ENCODE measurements around the gene ZIK1. TPM values are rescaled to one million over a fixed set of nuclear protein-coding genes. Genes with fewer than 3 reads are reported as not detected.

Gene ZIK1
- total RNA-seq, 2 experiments from 2014 or later: 6.9 to 7.1 TPM

DNA sequence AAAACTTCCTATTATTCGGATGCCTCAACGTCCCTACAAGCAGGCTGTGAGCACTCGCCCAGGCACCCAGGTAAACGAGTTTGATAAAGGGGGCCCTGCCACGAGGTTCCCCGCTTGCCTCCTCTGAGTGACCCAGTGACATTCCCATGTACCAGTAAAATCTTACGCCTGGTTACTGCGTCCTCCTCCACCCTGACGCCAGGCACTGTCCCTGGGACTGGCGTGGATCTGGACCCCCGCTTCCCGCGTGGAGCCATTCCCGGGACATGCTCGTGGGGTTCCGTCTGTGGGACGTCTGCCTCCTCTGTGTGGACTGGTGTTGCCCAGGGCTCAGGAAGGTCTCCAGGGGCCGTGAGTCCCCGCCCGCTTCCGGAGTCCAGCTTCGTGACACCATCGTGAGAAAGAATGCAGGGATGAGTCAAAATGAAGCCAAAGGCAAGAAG, 23.9 kb upstream of the ZIK1 start:
- POLR2A ChIA-PET: interaction anchor here (1.5 kb wide), 1 partner anchor 61 kb away, joined by 3 read pairs; the partner anchor contains the start of gene ZNF773
- peak overlapping the region; percentile 94 for H3K4me3 ChIP-seq (ENCODE audit: low read length)
- peaks cover 12% of the 10 kb centered on the region for H3K36me3 ChIP-seq (ENCODE audit: insufficient read depth, low read length)

GRCh38 chr19:57563547-57563946, 20.4 kb upstream of the ZIK1 start:
- ChIA-PET CTCF (no interaction called here), POLR2A (no interaction called here)
- peaks cover 73% of the 10 kb centered on the region for H3K36me3 Mint-ChIP-seq (ENCODE audit: low read depth)

More for the DNA sequence above, 23.9 kb upstream of the ZIK1 start:
- Mint-ChIP-seq H3K4me3 (peak overlapping the region; percentile 95), H3K9me3 (peaks cover 17% of the 10 kb centered on the region), H3K27ac (peak overlapping the region; percentile 64), H3K4me1 (ENCODE audit: low read depth) (peaks cover 34% of the 10 kb centered on the region), H3K36me3 (ENCODE audit: low read depth) (peaks cover 77% of the 10 kb centered on the region), H3K27me3 (peaks cover 9% of the 10 kb centered on the region)
- TF ChIP-seq, protein P1, sequence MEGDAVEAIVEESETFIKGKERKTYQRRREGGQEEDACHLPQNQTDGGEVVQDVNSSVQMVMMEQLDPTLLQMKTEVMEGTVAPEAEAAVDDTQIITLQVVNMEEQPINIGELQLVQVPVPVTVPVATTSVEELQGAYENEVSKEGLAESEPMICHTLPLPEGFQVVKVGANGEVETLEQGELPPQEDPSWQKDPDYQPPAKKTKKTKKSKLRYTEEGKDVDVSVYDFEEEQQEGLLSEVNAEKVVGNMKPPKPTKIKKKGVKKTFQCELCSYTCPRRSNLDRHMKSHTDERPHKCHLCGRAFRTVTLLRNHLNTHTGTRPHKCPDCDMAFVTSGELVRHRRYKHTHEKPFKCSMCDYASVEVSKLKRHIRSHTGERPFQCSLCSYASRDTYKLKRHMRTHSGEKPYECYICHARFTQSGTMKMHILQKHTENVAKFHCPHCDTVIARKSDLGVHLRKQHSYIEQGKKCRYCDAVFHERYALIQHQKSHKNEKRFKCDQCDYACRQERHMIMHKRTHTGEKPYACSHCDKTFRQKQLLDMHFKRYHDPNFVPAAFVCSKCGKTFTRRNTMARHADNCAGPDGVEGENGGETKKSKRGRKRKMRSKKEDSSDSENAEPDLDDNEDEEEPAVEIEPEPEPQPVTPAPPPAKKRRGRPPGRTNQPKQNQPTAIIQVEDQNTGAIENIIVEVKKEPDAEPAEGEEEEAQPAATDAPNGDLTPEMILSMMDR (IDR thresholded peaks at IDR 0.05): no peak
- intact Hi-C loops (cut with DNase I, micrococcal nuclease): loop anchor here in 1 of 2 experiments (5.0 kb wide), 1 partner anchor 72 kb away; the partner anchor contains the start of gene ZNF211
- Histone ChIP-seq H3K4me1 (ENCODE audit: insufficient read depth, low read length) (peaks cover 25% of the 10 kb centered on the region), H3K27ac (ENCODE audit: low read depth in 1 of 2, low read length in 2 of 2) (peak overlapping the region in 1 of 2 donors; percentile 45), H3K9me3 (ENCODE audit: control insufficient read depth in 1 of 2, insufficient read depth in 1 of 2, low read length in 2 of 2) (peaks cover 22 to 31% of the 10 kb centered on the region in 2 experiments), H3K27me3 (ENCODE audit: control insufficient read depth in 1 of 2, insufficient read depth in 2 of 2, low read length in 2 of 2) (peaks cover 0 to 5% of the 10 kb centered on the region in 2 experiments)
- DNase-seq (peak in 1 of 14 experiments; percentile 21), ATAC-seq (ENCODE audit: poor library complexity) (no peak)
- CTCF ChIA-PET: no interaction called here

GRCh38 chr19:57566396-57567265, 17.3 kb upstream of the ZIK1 start:
- H3K27ac Mint-ChIP-seq: no peak overlapping the region
- intact Hi-C loops (cut with DNase I, micrococcal nuclease): no loop called here

More at GRCh38 chr19:57563547-57563946, 20.4 kb upstream of the ZIK1 start:
- DNase-seq: no peak
- peaks cover 30% of the 10 kb centered on the region for H3K9me3 Mint-ChIP-seq
- Histone ChIP-seq H3K9me3 (ENCODE audit: control insufficient read depth in 1 of 2, insufficient read depth in 1 of 2, low read length in 2 of 2) (peaks cover 26 to 52% of the 10 kb centered on the region in 2 experiments), H3K27me3 (ENCODE audit: control insufficient read depth in 1 of 2, insufficient read depth in 2 of 2, low read length in 2 of 2) (peaks cover 0 to 5% of the 10 kb centered on the region in 2 experiments), H3K4me1 (ENCODE audit: insufficient read depth, low read length) (peaks cover 18% of the 10 kb centered on the region), H3K27ac (ENCODE audit: low read depth in 1 of 2, low read length in 2 of 2) (no peak overlapping the region), H3K4me3 (ENCODE audit: low read length) (no peak overlapping the region), H3K36me3 (ENCODE audit: insufficient read depth, low read length) (no peaks in the 10 kb centered on the region)
- peaks cover 18% of the 10 kb centered on the region for H3K4me1 Mint-ChIP-seq (ENCODE audit: low read depth)
- TF ChIP-seq, protein P1 (IDR thresholded peaks at IDR 0.05): no peak
- H3K27me3 Mint-ChIP-seq: peaks cover 9% of the 10 kb centered on the region
- no peak overlapping the region for H3K27ac Mint-ChIP-seq
- intact Hi-C loops (cut with DNase I, micrococcal nuclease): loop anchor here in 1 of 2 experiments (5.0 kb wide), 1 partner anchor 69 kb away; the partner anchor contains the start of gene ZNF211
- H3K4me3 Mint-ChIP-seq: no peak overlapping the region
- ATAC-seq (ENCODE audit: poor library complexity): no peak

More at GRCh38 chr19:57566396-57567265, 17.3 kb upstream of the ZIK1 start:
- TF ChIP-seq, protein P1 (IDR thresholded peaks at IDR 0.05): no peak
- Mint-ChIP-seq H3K27me3 (peaks cover 5% of the 10 kb centered on the region), H3K4me1 (ENCODE audit: low read depth) (no peaks in the 10 kb centered on the region), H3K36me3 (ENCODE audit: low read depth) (peaks cover 75% of the 10 kb centered on the region), H3K4me3 (no peak overlapping the region), H3K9me3 (peaks cover 29% of the 10 kb centered on the region)
- no peak overlapping the region for H3K27ac ChIP-seq (ENCODE audit: low read depth in 1 of 2, low read length in 2 of 2)
- DNase-seq (peak in 1 of 14 experiments; percentile 11), ATAC-seq (ENCODE audit: poor library complexity) (no peak)
- no peaks in the 10 kb centered on the region for H3K4me1 ChIP-seq (ENCODE audit: insufficient read depth, low read length)
- peaks cover 37 to 80% of the 10 kb centered on the region in 2 experiments for H3K9me3 ChIP-seq (ENCODE audit: control insufficient read depth in 1 of 2, insufficient read depth in 1 of 2, low read length in 2 of 2)
- ChIA-PET CTCF (no interaction called here), POLR2A (interaction anchor here (0.7 kb wide), 1 partner anchor 11 kb away, joined by 3 read pairs; no protein-coding TSS in a partner anchor)
- H3K4me3 ChIP-seq (ENCODE audit: low read length): no peak overlapping the region
- H3K36me3 ChIP-seq (ENCODE audit: insufficient read depth, low read length): no peaks in the 10 kb centered on the region
- peaks cover 0 to 5% of the 10 kb centered on the region in 2 experiments for H3K27me3 ChIP-seq (ENCODE audit: control insufficient read depth in 1 of 2, insufficient read depth in 2 of 2, low read length in 2 of 2)
